GM18526 (cell line): ENCODE measurements around the gene ZDHHC5.

Experiments
- POLR2A ChIP-seq: IDR thresholded peaks from 3 replicates; pipeline ENCODE4 v1.6.1; 2011; ENCODE audit not compliant: insufficient read length; ENCODE audit errors: extremely low read depth

ZDHHC5 gene

DNA sequence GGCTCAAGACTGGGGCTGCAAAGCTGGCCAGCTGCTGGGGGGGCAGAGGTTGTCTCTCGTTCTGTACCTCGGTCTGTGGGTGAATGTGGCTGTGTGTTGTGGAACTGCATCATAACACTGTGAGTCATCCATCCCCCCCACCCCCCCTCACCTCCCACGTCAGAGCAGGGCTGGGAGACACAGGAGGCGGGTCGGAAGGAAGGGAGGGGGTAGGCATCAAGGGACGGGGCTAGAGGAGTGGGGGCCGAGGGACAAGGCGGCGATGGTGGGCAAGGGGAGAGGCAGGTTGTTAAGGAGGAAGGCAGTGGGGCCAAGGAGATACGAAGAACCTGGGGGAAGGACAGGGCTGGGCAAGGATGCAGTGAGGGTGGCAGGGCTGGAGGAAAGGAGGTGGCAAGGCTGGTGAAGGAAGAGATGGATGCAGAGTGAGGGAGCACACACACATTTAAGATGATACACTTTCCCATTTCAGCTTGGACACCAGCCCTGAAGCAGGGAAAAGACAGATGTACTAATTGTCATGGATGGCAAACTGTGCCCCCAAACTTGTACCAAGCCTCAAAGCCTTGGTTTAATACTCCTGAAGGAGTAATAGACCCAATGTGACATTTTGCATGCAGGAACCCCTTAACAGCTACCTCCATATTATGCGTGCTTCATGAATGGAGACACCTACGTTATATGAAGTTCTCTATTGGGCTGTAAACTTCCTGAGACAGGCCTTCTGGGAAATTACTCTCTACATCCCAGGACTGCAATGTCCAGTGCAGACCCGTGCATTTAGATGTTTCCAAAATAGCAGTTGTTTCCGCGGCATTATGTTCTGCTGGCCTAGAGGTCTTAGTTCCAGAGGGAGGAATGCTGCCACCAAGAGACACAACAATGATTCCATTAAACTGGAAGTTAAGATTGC is 17.8 kb upstream of the ZDHHC5 start, which contains the start of gene YPEL4:
YPEL4 (minus strand) TSS at position 87 of the 913 bp plus-strand sequence. CDS start 2,805 bp downstream, outside the sequence.
- no peak for TF ChIP-seq POLR2A

GRCh38 chr11:57650739-57651090 is 17.2 kb upstream of the ZDHHC5 start:
- TF ChIP-seq POLR2A: no peak

GRCh38 chr11:57651408-57651807 is 16.5 kb upstream of the ZDHHC5 start:
- no peak for TF ChIP-seq POLR2A

DNA sequence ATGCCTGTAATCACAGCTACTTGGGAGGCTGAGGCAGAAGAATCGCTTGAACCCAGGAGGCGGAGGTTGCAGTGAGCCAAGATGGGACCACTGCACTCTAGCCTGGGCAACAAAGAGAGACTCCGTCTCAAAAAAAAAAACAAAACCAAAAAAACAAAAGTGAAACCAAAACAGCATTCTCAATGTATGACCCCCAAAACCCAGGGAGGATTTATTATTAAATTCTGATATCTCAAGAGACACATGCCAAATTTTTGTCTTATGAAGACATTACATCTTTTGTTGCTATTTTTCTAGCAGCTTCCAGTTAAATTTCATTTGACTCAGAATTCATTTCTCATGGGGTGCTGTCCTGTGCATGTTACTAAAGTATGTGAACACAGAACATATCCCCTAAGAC is 15.3 kb upstream of the ZDHHC5 start:
- TF ChIP-seq POLR2A: no peak

DNA sequence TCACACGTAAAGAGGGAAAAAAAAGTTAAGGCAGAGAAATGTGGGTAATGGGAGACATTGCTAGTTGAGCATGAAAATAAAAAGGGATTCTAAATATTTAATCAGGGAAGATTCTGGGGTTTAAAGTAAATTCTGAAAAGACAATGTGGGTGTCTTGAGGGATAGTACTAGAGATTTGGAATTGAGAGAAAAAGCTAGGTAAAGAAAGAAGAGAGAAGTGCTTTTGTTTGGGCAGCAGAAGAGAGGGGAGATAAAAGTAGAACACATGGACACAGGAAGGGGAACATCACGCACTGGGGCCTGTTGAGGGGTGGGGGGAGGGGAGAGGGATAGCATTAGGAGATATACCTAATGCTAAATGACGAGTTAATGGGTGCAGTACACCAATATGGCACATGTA is 14.8 kb upstream of the ZDHHC5 start:
- no peak for TF ChIP-seq POLR2A

DNA sequence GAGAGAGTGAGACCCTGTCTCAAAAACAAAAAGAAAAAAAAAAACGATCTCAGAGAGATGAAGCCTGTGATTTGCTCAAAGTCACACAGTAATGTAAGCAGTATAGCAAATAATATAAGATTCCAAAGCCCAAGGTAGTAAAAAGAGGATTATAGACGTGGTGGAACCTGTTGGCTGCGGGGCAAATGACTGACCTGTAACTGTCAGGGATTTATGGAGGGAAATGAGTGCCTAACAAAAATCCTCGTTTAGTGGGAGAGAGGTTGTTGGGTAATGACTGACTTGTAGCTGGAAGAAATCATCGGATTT is 11.1 kb upstream of the ZDHHC5 start:
- no peak for TF ChIP-seq POLR2A

DNA sequence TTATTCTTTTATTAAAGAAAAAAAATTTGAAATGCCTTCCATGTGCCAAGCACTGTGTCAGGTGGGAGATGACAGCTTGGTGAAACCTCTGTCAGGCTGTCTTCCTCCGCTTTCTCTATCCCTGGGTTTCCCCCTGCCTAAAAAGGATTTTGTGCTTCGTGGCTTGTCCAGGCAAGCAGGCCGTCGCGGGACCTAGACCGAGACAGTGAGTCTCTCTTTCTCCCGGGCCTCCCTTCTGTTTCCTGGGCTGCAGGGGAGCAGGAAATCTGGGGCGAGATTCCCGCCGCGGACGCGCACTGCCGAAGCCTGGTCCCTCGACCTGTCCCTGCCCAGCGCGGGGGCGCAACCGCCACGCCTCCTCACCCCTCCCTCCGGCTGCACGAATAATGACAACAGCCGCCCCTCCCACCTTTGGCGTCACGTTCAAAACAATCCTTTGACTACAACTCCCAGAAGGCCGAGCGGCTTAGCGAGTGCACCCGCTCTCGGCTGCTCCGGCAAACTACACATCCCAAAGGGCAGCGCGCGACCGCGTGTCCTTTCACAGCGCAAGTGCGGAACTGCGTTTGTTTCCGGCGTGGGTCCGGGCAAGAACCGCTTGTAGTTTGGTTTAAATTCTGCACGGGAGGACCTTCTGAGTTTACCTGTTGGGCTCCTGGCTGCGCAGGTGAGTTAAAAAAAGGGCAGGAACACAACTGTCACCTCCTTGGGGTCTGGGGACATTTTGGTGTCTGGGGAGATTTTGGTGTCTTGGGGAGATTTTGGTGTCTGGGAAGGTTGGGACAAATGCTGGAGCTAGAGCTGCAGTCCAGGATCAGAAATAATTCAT is 10.5 kb upstream of the ZDHHC5 start, which contains the start of gene CLP1:
CLP1 (plus strand) TSS at position 569 of the 829 bp plus-strand sequence. CDS start 1,715 bp downstream, outside the sequence.
- TF ChIP-seq POLR2A: peak; percentile 64

DNA sequence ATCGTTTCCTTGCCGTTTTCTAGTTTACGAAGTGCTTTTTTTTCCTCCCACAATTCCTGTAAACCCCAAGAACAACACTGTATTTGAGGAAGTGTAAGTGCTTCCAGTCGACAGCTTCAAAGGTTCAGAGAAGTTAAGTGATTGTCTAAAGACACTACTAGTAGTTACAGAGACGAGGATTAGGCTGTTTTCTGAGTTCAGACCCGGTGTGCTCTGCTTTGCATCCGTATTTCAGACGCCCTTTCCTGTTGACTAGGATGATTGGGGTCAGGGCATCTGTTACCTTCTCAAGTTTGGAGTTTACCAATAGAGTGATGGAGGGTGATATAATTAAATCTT is 9.9 kb upstream of the ZDHHC5 start:
- no peak for TF ChIP-seq POLR2A

DNA sequence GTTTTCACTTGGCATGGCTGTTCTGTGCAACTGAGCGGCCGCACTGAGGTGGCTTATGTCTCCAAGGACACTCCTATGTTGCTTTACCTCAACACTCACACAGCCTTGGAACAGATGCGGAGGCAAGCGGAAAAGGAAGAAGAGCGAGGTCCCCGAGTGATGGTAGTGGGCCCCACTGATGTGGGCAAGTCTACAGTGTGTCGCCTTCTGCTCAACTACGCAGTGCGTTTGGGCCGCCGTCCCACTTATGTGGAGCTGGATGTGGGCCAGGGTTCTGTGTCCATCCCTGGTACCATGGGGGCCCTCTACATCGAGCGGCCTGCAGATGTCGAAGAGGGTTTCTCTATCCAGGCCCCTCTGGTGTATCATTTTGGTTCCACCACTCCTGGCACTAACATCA is 8.2 kb upstream of the ZDHHC5 start:
- TF ChIP-seq POLR2A: no peak

- TF ChIP-seq POLR2A: no peak
Observed at GRCh38 chr11:57662893-57663292, 5.0 kb upstream of the ZDHHC5 start.

DNA sequence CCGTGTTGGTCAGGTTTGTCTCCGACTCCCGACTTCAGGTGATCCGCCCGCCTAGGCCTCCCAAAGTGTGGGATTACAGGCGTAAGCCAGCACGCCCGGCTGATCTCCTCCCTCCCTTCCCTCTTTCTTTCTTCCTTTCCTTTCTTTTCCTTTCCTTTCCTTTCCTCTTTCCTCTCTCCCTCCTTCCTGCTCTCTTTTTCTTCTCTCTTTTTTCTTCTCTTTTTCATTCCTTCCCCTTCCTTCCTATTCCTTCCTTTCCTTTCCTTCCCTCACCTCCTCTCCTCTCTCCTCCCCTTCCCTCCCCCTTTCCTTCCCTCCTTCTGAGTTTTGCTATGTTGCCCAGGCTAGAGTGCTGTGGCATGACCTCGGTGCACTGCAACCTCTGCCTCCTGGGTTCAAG is 3.9 kb upstream of the ZDHHC5 start:
- TF ChIP-seq POLR2A: no peak

DNA sequence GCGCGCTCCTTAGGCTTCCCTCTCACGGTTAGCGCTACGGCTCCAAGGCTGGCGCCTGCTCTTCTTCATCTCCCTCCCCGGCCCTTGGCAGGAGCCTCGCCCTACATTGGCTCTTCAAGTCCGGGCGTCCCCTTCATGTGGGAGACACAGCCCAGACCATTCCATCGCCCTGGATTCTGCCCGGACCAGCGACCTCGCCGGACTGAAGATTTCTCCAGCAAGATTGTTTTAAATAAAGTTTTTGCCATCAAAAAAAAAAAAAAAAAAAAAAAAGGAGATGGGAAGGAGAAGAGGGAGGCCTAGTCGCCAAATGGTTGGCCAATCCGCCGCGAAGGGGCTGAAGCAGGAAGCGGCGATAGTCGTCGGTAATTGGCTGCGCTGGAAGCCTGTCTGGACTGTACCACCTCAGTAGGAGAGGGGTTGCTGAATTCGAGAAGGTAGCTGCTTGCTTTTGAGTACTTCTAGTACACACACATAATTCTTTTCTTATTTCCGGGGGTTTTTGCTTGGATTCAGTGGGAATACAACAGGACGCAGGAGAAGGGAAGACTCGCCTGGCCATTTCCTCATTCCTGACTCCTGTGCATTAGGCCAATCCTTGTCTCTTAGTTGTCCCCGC is 688 bp upstream of the ZDHHC5 start:
- TF ChIP-seq POLR2A: peak; percentile 27

DNA sequence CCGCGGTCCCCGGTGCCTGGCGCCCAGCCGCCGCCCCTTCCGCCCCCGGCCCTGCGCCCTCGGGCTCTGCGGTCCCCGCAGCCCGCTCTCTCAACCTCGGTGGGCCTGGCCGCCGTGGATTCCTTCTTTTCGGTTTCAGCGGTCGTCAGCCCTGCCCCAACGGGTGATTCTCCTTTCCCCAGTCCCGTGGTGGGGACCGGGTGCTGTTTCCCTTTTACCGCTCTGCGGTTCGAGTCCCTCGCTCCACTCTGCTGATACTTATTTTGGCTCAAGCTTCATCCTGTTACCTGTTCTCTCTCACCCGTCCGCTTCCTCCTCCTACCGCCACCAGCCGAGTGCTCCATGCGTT is 494 bp downstream of the ZDHHC5 start:
- no peak for TF ChIP-seq POLR2A

DNA sequence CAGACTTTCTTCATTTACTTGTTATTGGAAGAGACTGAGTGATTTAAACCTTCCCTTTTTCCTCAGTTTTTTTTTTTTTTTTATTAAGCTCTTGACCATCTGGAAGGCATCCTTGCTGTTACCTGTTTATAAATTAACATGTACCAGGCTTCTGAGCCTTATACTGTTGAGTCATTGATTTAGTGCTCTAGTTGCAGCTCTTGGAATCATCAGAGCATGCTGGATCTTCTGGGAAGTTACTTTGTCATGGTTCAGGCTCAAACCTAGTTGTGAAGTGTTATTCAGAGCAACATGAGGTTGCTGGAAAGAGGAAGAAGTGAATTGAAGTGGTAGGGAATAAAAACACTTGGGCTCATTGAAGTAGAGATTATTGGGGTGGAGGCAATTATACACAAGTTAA is 6.3 kb downstream of the ZDHHC5 start:
- no peak for TF ChIP-seq POLR2A

GRCh38 chr11:57675176-57675941 is 7.4 kb downstream of the ZDHHC5 start:
- no peak for TF ChIP-seq POLR2A
